A549 (cell line): Measurements from ENCODE around the gene POLA1. TPM values are rescaled to one million over a fixed set of nuclear protein-coding genes. Genes with fewer than 3 reads are reported as not detected.

ENCODE experiments used
- ATAC-seq, 2 experiments: fragments of 200-7000 bp in 1 of 2; fragments of >200 bp in 1 of 2; cut with Nextera tagmentation in 1 of 2; cut with Tn5 transposase in 1 of 2; 3 replicates each; pipeline versions ENCODE4 v1.8.0 to v1.9.1; 2018 to 2020; ENCODE audit warnings: mild to moderate bottlenecking in 1 of 2, moderate library complexity in 1 of 2
- CTCF ChIA-PET: fragments of 300-600 bp; sonication (Branson Sonifier 250); formaldehyde crosslinking; extraction: SDS; loops from one replicate; lab custom pipeline; 2021; ENCODE audit warnings: antibody characterized with exemption, inconsistent platforms; lab: Yijun Ruan, JAX
- POLR2A ChIA-PET: fragments of 350-600 bp; formaldehyde crosslinking; extraction: SDS; loops from one replicate; lab custom pipeline; 2021; ENCODE audit warnings: antibody characterized with exemption, inconsistent platforms; lab: Yijun Ruan, JAX
- DNase-seq, 2 experiments: peaks; one replicate each; pipeline versions ENCODE4 v3.0.0 to v3.0.0-alpha.2; 2011 to 2016; ENCODE audit warnings: low read depth in 1 of 2, low spot score in 1 of 2
- FAIRE-seq: peaks from 2 replicates; lab custom pipeline; 2011; peaks lifted over from hg19 to GRCh38; lab: Jason Lieb, UNC
- H3K27ac ChIP-seq, 2 experiments: fragments of >200 bp; sonication (Bioruptor Twin); formaldehyde crosslinking; 3 replicates each; pipeline ENCODE4 v1.5.1; 2016 to 2017
- H3K4me1 ChIP-seq: fragments of >200 bp; sonication (Bioruptor Twin); formaldehyde crosslinking; 3 replicates; pipeline ENCODE4 v1.6.1; 2016
- H3K4me2 ChIP-seq: fragments of >200 bp; sonication (Bioruptor Twin); formaldehyde crosslinking; 3 replicates; pipeline ENCODE4 v1.6.1; 2016
- H3K4me3 ChIP-seq: fragments of >200 bp; sonication (Bioruptor Twin); formaldehyde crosslinking; 3 replicates; pipeline ENCODE4 v1.5.1; 2016
- H3K9me3 ChIP-seq: fragments of >200 bp; sonication (Bioruptor Twin); formaldehyde crosslinking; 3 replicates; pipeline ENCODE4 v1.6.1; 2016
- BHLHE40 ChIP-seq: IDR thresholded peaks from 2 replicates; pipeline ENCODE4 v1.6.1; 2012; ENCODE audit warnings: low read depth, low read length, inconsistent platforms
- CBX2 ChIP-seq: fragments of 200-600 bp; sonication (generic); IDR thresholded peaks from 2 replicates; pipeline ENCODE4 v1.6.1; 2016; ENCODE audit warnings: low read depth, mild to moderate bottlenecking, borderline replicate concordance
- EHF ChIP-seq: fragments of 250-450 bp; sonication (Bioruptor Pico); IDR thresholded peaks from 2 replicates; pipeline ENCODE4 v1.5.0; 2020; ENCODE audit warnings: mild to moderate bottlenecking
- EHMT2 ChIP-seq: fragments of 200-600 bp; sonication (generic); IDR thresholded peaks from 2 replicates; pipeline ENCODE4 v1.6.1; 2016; ENCODE audit warnings: antibody characterized with exemption, low read depth, mild to moderate bottlenecking, moderate library complexity
- EP300 ChIP-seq, 2 experiments: fragments of >200 bp; sonication (Bioruptor Twin); formaldehyde crosslinking; IDR thresholded peaks; 2 replicates in 1 of 2; 3 replicates in 1 of 2; pipeline ENCODE4 v1.6.1; 2016 to 2017
- FOSB ChIP-seq: fragments of 250-450 bp; sonication (Bioruptor Pico); IDR thresholded peaks from 2 replicates; pipeline ENCODE4 v1.5.0; 2020; ENCODE audit warnings: mild to moderate bottlenecking, moderate library complexity
- FOSL2 ChIP-seq, 2 experiments: fragments of 450-650 bp in 1 of 2; fragments of >200 bp in 1 of 2; sonication (Bioruptor Twin) in 1 of 2; formaldehyde crosslinking; IDR thresholded peaks; 2 replicates each; pipeline versions ENCODE4 v1.5.0 to v1.6.1; 2016 to 2020; ENCODE audit warnings: mild to moderate bottlenecking in 1 of 2, moderate library complexity in 1 of 2
- FOXS1 ChIP-seq: fragments of 250-450 bp; sonication (Bioruptor Pico); IDR thresholded peaks from 2 replicates; pipeline ENCODE4 v1.5.0; 2020; ENCODE audit warnings: mild to moderate bottlenecking, moderate library complexity
- HEYL ChIP-seq: fragments of 250-450 bp; sonication (Bioruptor Pico); IDR thresholded peaks from 2 replicates; pipeline ENCODE4 v1.8.0; 2021; ENCODE audit warnings: mild to moderate bottlenecking, moderate library complexity
- JUN ChIP-seq, 2 experiments: fragments of >200 bp; sonication (Bioruptor Twin); formaldehyde crosslinking; IDR thresholded peaks; 2 replicates in 1 of 2; 3 replicates in 1 of 2; pipeline ENCODE4 v1.6.1; 2016 to 2017
- KDM5A ChIP-seq: fragments of 200-600 bp; sonication (generic); IDR thresholded peaks from 2 replicates; pipeline ENCODE4 v1.6.1; 2016; ENCODE audit warnings: antibody characterized with exemption, mild to moderate bottlenecking
- MAFK ChIP-seq: fragments of 450-650 bp; IDR thresholded peaks from 2 replicates; pipeline ENCODE4 v1.6.1; 2014; ENCODE audit not compliant: partially characterized antibody
- MAZ ChIP-seq: fragments of 150-350 bp; IDR thresholded peaks from 2 replicates; pipeline ENCODE4 v1.6.1; 2014; ENCODE audit warnings: antibody characterized with exemption, low read depth, low read length, borderline replicate concordance
- MYC ChIP-seq: IDR thresholded peaks from 2 replicates; pipeline ENCODE4 v1.6.1; 2012; ENCODE audit warnings: mild to moderate bottlenecking, inconsistent platforms, low read length, improper control_type of control experiment, borderline replicate concordance
- NR3C1 ChIP-seq: fragments of >200 bp; sonication (Bioruptor Twin); formaldehyde crosslinking; IDR thresholded peaks from 3 replicates; pipeline ENCODE4 v1.6.1; 2017
- RAD21 ChIP-seq, 2 experiments: fragments of >200 bp in 1 of 2; sonication (Bioruptor Twin) in 1 of 2; formaldehyde crosslinking in 1 of 2; IDR thresholded peaks in 1 of 2; conservative IDR thresholded peaks in 1 of 2; 2 replicates in 1 of 2; 3 replicates in 1 of 2; pipeline ENCODE4 v1.6.1; 2012 to 2018; ENCODE audit warnings: inconsistent platforms in 1 of 2
- RARB ChIP-seq: fragments of 250-450 bp; sonication (Bioruptor Pico); IDR thresholded peaks from 2 replicates; pipeline ENCODE4 v1.8.0; 2021; ENCODE audit warnings: mild to moderate bottlenecking, moderate library complexity
- RFX5 ChIP-seq: fragments of 450-650 bp; IDR thresholded peaks from 2 replicates; pipeline ENCODE4 v1.7.1; 2014; ENCODE audit warnings: antibody characterized with exemption, mild to moderate bottlenecking, moderate library complexity
- SMC3 ChIP-seq: fragments of >200 bp; sonication (Bioruptor Twin); formaldehyde crosslinking; IDR thresholded peaks from 3 replicates; pipeline ENCODE4 v1.6.1; 2018; ENCODE audit warnings: inconsistent platforms
- TFCP2L1 ChIP-seq: fragments of 250-450 bp; sonication (Bioruptor Pico); IDR thresholded peaks from 2 replicates; pipeline ENCODE4 v1.5.0; 2021; ENCODE audit warnings: mild to moderate bottlenecking
- TP53 ChIP-seq: fragments of 250-450 bp; sonication (Bioruptor Pico); IDR thresholded peaks from 2 replicates; pipeline ENCODE4 v1.5.0; 2021; ENCODE audit warnings: mild to moderate bottlenecking, moderate library complexity
- ZNF302 ChIP-seq: fragments of 250-450 bp; sonication (Bioruptor Pico); IDR thresholded peaks from 2 replicates; pipeline ENCODE4 v1.9.0; 2021; ENCODE audit warnings: inconsistent platforms, mild to moderate bottlenecking, moderate library complexity
- WGBS: methylation state at CpG from one replicate; pipeline ENCODE4 v1.1.6; 2017; ENCODE audit errors: missing lambda C conversion rate; 5-methylcytosine and 5-hydroxymethylcytosine counted together
- polyA plus RNA-seq, 4 experiments: library from polyadenylated mRNA; depleted of rRNA in 3 of 4; stranded (reverse); fragments of >200 nt; fragmentation: RNase III in 1 of 4; extraction: RNeasy Plus Mini Kit Qiagen cat#74134 plus additional on column Dnase treatment in 1 of 4; gene quantifications; 2 replicates in 3 of 4; 3 replicates in 1 of 4; pipeline ENCODE4 v1.2.3, GENCODE V29; 2011 to 2017
- TF ChIP-seq, protein P1 (sequence below): fragments of 250-450 bp; sonication (Bioruptor Pico); IDR thresholded peaks from 2 replicates; pipeline ENCODE4 v1.5.0; 2021; ENCODE audit warnings: mild to moderate bottlenecking, moderate library complexity, borderline replicate concordance
- TF ChIP-seq, protein P2 (sequence below): IDR thresholded peaks from 2 replicates; pipeline ENCODE4 v1.6.1; 2012; ENCODE audit warnings: low read depth, borderline replicate concordance
- TF ChIP-seq, protein P3 (sequence below): fragments of >200 bp; sonication (Bioruptor Twin); formaldehyde crosslinking; IDR thresholded peaks from 3 replicates; pipeline ENCODE4 v1.6.1; 2016
- TF ChIP-seq, protein P4 (sequence below): fragments of 450-650 bp; IDR thresholded peaks from 2 replicates; pipeline ENCODE4 v1.6.1; 2014; ENCODE audit warnings: antibody characterized with exemption

Gene POLA1
- polyA plus RNA-seq, 2 of the 4 experiments (the other 2 are of a cell fraction) = 8.8 to 17.5 TPM

DNA sequence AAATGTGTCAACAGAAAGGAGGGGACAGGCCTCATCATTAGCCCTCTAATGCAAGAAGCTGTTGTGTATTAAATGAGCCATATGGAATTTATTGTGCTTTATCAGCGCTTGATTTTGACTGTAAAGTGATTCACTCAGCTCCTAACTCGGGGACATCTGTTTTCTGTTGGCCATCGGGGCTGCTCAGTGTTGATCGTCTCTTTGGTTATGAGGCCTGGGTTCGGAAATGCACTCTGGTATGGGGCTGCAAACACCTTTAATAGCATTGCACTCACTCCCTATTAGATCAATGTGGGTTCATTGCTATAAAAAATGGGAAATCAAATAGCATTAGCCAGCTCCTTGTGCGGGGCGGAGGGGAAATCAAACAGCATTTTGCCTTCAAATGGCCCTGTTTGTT lies 315.7 kb downstream of the POLA1 start:
- no peak for DNase-seq
- Histone ChIP-seq H3K9me3 (no peaks in the 10 kb centered on the region), H3K27ac (no peak overlapping the region), H3K4me3 (no peak overlapping the region), H3K4me2 (no peak overlapping the region), H3K4me1 (peaks cover 7% of the 10 kb centered on the region; the same call in 1 of the 3 replicates)
- no peak for FAIRE-seq
- ATAC-seq = no peak
- 83% methylated on average over 7 of the region's 7 CpGs for WGBS
- ChIA-PET POLR2A (no interaction called here), CTCF (interaction anchor here (1.1 to 2.0 kb wide), 3 partner anchors 9 to 171 kb away, joined by 4 to 6 read pairs (median 4); no protein-coding TSS in a partner anchor)
- TF ChIP-seq FOSB (CRISPR knock-in tag) = no peak
- TF ChIP-seq MAZ = no peak
- no peak for TF ChIP-seq MAFK
- no peak for TF ChIP-seq RFX5
- TF ChIP-seq KDM5A = no peak
- TF ChIP-seq FOSL2 (IDR thresholded peaks at IDR 0.05) = no peak
- TF ChIP-seq FOSL2 (CRISPR knock-in tag; IDR thresholded peaks at IDR 0.05) = no peak
- TF ChIP-seq SMC3 = no peak
- no peak for TF ChIP-seq RARB (CRISPR knock-in tag)
- TF ChIP-seq FOXS1 (CRISPR knock-in tag) = no peak
- TF ChIP-seq, protein P1, sequence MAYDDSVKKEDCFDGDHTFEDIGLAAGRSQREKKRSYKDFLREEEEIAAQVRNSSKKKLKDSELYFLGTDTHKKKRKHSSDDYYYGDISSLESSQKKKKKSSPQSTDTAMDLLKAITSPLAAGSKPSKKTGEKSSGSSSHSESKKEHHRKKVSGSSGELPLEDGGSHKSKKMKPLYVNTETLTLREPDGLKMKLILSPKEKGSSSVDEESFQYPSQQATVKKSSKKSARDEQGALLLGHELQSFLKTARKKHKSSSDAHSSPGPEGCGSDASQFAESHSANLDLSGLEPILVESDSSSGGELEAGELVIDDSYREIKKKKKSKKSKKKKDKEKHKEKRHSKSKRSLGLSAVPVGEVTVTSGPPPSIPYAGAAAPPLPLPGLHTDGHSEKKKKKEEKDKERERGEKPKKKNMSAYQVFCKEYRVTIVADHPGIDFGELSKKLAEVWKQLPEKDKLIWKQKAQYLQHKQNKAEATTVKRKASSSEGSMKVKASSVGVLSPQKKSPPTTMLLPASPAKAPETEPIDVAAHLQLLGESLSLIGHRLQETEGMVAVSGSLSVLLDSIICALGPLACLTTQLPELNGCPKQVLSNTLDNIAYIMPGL = no peak
- no peak for TF ChIP-seq TFCP2L1 (CRISPR knock-in tag)
- TF ChIP-seq MYC = no peak
- no peak for TF ChIP-seq EP300 (IDR thresholded peaks at IDR 0.05)
- TF ChIP-seq, protein P2, sequence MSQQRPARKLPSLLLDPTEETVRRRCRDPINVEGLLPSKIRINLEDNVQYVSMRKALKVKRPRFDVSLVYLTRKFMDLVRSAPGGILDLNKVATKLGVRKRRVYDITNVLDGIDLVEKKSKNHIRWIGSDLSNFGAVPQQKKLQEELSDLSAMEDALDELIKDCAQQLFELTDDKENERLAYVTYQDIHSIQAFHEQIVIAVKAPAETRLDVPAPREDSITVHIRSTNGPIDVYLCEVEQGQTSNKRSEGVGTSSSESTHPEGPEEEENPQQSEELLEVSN = no peak
- no peak for TF ChIP-seq ZNF302 (CRISPR knock-in tag)
- TF ChIP-seq RAD21 (conservative IDR thresholded peaks at IDR 0.05 in 1 of 2, IDR thresholded peaks at IDR 0.05 in 1 of 2) = no peak
- TF ChIP-seq, protein P3, sequence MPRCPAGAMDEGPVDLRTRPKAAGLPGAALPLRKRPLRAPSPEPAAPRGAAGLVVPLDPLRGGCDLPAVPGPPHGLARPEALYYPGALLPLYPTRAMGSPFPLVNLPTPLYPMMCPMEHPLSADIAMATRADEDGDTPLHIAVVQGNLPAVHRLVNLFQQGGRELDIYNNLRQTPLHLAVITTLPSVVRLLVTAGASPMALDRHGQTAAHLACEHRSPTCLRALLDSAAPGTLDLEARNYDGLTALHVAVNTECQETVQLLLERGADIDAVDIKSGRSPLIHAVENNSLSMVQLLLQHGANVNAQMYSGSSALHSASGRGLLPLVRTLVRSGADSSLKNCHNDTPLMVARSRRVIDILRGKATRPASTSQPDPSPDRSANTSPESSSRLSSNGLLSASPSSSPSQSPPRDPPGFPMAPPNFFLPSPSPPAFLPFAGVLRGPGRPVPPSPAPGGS = no peak
- TF ChIP-seq EHMT2 = no peak

DNA sequence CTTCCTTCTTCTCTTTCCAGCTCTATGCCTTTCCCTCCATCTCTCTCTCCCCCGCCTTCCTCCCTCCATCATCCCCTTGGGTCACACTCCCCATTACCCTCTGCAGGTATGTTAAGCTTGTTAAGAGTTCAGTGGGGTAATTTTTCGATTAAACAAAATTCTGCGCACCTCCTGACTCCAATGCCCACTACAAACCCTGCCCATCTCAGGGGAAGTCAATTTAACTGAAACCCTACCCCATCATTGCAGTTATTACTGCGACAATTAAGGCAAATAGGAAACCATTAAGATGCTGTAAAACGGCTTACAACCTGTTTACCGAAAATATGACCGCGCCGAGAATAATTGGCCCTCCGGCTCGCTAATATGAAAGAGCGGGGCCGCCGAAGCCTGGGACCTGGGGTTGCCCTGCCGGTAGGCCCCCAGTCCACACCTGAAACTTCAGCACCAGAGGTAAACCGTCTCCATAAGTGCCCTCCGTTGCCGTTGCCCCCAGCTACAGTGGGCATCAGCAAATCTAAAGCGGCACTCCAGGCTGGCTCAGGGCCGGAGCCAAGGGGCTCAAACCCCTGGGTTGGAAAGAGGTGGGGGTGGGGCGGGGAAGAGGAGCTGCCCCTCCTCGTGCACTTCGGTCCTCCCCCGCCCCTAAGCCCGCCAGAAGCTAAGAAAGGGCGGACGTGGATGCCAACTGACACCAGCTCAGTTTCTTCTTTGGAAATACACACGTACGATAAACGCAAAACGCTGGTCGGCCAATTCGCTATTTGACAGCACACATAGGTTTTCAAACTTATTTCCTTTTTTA lies 317.3 kb downstream of the POLA1 start:
- no peak overlapping the region for H3K27ac ChIP-seq
- DNase-seq = no peak
- POLR2A ChIA-PET = no interaction called here
- 93% methylated on average over 28 of the region's 33 CpGs for WGBS
- TF ChIP-seq BHLHE40 (no peak), CBX2 (no peak), HEYL (CRISPR knock-in tag) (no peak), RAD21 (conservative IDR thresholded peaks at IDR 0.05 in 1 of 2, IDR thresholded peaks at IDR 0.05 in 1 of 2) (no peak), EHF (no peak), TP53 (no peak), JUN (IDR thresholded peaks at IDR 0.05) (no peak), ZNF302 (CRISPR knock-in tag) (no peak), NR3C1 (no peak), MYC (no peak)
- TF ChIP-seq, protein P4, sequence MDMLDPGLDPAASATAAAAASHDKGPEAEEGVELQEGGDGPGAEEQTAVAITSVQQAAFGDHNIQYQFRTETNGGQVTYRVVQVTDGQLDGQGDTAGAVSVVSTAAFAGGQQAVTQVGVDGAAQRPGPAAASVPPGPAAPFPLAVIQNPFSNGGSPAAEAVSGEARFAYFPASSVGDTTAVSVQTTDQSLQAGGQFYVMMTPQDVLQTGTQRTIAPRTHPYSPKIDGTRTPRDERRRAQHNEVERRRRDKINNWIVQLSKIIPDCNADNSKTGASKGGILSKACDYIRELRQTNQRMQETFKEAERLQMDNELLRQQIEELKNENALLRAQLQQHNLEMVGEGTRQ = no peak
- TF ChIP-seq, protein P3 = no peak
- TF ChIP-seq, all 56 proteins: peak for 0
- no peak for ATAC-seq
- Histone ChIP-seq H3K4me3 (no peak overlapping the region), H3K4me2 (no peak overlapping the region), H3K9me3 (no peaks in the 10 kb centered on the region), H3K4me1 (peaks cover 7% of the 10 kb centered on the region; the same call in 1 of the 3 replicates)
- FAIRE-seq = no peak
- CTCF ChIA-PET = interaction anchor here (0.7 to 1.3 kb wide), 2 partner anchors 133 to 172 kb away, joined by 3 to 4 read pairs; no protein-coding TSS in a partner anchor
